Muscle of arm (tissue), 12 donors: ENCODE data around the gene RRN3. TPM values are rescaled to one million over a fixed set of nuclear protein-coding genes. Genes with fewer than 3 reads are reported as not detected.
A peak's percentile ranks its signal among the peaks of the same experiment; 100 is the strongest.
"Not testable (repeated sequence)": the region's sequence is repeated elsewhere in the genome, so short reads cannot be mapped to it uniquely, and the experiment has no call there.

Experiments used
- DNase-seq: peaks from one replicate; pipeline ENCODE4 v3.0.0-alpha.2; 2013
- polyA plus RNA-seq, 12 donors: library from polyadenylated mRNA; unstranded; fragments of 120-200 nt; gene quantifications; one replicate each; pipeline ENCODE4 v1.2.1, GENCODE V29; 2013; ENCODE audit not compliant: insufficient read length in 12 of 12

Gene RRN3
- polyA plus RNA-seq, 12 donors: 27.9 to 37.9 (median 33.8) TPM; not detected in 1

GRCh38 chr16:15127641-15128425 lies 33.8 kb upstream of the RRN3 start:
- not testable (repeated sequence) for DNase-seq

GRCh38 chr16:15100372-15100987 lies 6.4 kb upstream of the RRN3 start:
- not testable (repeated sequence) for DNase-seq

DNA sequence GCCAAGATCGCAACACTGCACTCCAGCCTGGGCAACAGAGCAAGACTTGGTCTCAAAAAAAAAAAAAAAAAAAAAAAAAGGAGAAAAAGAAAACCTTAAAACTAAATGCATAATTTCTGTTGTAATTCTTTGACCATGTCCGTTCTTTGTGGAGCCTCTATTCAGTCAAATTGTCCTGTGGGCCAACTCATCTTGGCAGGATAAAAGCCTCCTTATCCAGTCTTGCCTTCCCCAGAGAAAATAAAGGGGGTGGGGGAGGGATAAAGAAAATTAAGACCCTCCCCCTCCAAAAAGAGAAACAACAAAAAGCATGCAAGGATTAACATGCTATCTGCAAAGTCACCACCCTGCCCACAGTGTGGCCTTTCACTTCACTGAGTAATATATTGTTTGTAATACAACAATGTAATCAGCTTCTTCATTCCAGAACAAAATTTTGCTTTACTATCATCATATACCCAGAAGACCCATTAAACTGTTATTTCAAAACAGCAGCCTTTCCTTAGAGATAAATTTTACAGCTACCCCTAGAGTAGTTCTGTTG lies 5.4 kb upstream of the RRN3 start:
- not testable (repeated sequence) for DNase-seq

DNA sequence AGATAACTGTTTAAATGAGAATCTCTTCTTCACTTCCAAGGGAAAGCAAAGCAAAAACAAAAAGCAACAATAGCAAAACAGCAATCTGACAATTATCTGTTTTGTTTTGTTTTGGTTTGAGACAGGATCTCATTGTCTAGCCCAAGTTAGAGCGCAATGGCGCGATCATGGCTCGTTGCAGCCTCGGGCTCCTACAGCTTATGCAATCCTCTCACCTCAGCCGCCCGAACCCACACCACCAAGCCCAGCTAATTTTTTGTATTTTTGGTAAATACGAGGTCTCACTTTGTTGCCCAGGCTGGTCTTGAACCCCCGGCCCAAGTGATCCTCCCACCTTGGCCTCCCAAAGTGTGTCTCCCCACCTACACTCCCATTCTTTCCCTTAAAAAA lies 2.5 kb upstream of the RRN3 start:
- not testable (repeated sequence) for DNase-seq

- not testable (repeated sequence) for DNase-seq
Measured at GRCh38 chr16:15093571-15093954, 509 bp downstream of the RRN3 start.

- not testable (repeated sequence) for DNase-seq
Measured at GRCh38 chr16:15090663-15091269, 3.3 kb downstream of the RRN3 start.

DNA sequence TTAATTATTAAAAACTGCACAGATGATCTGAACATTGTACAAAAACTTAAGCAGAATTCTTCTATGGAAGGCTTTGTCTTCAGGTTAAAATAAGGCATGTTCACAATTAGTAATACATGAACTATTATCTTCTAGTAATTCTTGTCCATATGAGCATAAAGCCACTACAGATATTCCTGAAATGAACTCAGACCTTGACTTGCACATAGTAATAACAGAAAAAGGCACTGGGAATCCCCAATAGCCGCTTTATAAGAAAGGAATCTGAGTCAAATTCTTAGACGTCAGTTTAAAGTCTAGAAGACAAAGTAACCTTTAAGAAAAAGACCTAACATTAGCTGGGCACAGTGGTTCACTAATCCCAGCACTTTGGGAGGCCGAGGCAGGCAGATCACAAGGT lies 11.3 kb downstream of the RRN3 start:
- not testable (repeated sequence) for DNase-seq

- DNase-seq: not testable (repeated sequence)
Measured at GRCh38 chr16:15080883-15081282, 13.2 kb downstream of the RRN3 start.

DNA sequence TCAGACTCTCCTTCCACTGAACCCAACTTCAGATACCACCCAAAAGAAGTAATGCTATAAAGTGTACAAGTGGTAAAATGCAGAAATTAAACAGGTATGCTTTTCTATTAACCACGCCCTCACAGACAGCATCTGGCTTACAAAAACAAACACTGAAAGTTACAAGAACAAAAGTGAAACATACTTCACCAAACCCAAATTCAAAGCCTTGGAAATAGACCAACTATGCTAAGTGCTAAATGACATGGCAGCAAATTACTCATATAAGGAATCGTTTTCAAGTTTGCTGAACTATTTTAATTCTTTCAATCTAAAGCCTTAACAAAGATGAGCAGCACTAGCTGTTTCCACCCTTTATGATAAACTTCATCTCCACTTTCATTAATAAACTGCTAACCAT lies 17.9 kb downstream of the RRN3 start:
- not testable (repeated sequence) for DNase-seq

- no peak for DNase-seq
Measured at GRCh38 chr16:15073101-15073500, 21.0 kb downstream of the RRN3 start.

DNA sequence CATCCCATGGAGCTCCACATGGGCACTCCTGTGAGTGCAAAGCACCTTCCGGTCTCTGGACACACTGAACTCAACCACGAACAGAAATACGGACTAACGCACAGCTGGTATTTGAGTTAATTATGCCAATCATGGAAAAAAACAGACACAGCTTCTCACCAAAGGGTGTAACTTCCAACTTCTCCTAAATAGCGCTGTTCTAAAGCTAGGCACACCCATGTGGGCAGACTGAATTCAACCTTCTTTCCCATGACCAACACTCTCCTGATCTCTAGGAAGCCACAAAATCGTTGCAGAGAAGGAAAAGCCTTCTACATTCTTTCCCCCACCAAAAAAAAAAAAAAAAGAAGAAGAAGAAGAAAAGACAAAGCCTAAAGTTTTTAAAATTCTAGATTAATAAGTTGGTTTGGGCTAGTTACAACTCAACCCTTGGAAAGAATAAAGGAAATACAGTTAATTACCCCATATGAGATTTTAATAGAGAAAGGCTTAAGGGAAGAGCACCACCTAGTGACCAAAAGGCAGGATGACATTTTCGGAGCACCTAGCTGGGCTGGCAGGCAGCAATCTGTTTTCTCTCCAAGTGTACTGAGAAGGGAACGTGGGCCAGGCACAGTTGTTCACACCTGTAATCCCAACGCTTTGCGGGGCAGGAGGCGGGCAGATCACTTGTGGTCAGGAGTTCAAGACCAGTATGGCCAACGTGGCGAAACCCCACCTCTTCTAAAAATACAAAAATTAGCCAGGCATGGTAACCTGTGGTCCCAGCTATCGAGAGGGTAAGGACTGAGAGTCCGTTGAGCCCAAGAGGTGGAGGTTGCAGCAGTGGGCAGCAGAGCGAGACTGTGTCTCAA lies 21.9 kb downstream of the RRN3 start:
- not testable (repeated sequence) for DNase-seq

GRCh38 chr16:15071013-15071412 lies 23.1 kb downstream of the RRN3 start:
- not testable (repeated sequence) for DNase-seq

GRCh38 chr16:15066690-15067089 lies 27.4 kb downstream of the RRN3 start:
- not testable (repeated sequence) for DNase-seq

DNA sequence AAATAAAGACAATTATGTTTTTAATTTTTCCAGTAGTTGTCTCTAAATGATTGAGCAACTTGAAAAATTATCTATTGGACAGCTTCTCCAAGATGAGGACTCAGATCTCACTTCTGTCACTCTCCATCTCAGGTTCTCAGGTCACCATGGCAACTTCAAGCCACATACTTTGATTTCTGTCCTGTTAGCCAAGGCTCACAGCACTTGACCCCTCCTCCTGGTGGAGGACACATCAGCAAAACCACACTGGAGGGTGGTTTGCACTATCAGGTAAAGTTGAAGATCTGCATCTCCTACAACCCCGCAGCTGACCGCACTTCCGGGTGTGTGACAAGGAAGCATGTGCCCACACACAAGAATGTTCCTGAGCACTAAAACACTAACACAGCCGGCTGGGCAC lies 28.1 kb downstream of the RRN3 start:
- DNase-seq: not testable (repeated sequence)

DNA sequence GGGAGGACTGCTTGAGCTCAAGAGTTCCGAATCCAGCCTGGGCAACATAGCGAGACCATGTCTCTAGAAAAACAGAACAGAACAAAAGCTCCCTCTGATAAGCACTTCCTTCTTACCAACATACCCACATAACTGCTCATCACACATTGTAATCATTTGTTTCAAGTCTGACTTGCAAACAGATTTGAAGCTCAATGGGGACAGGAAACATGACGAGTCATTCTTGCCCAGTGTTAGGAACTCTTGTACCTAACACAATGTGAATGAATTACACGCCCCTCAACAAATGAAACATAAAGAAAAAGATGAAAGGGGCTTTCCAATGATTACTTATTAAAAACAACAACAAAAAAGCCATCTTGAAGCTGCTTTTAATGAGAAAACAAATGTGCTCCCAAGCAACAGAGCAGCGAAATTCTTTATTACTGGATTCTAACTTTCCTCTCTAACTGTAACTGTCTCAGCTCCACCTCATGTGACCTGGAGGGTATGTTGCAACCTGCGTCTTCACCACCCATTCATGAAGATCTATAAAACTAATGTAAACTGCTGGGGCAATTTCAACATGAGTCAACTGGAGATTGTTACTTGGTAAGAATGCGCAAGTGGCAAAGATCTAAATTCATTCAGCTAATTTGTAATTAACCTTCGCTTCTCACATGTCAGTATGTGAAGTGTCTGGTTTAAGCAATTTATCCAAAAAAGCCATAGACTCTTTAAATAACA lies 31.8 kb downstream of the RRN3 start:
- DNase-seq: not testable (repeated sequence)

DNA sequence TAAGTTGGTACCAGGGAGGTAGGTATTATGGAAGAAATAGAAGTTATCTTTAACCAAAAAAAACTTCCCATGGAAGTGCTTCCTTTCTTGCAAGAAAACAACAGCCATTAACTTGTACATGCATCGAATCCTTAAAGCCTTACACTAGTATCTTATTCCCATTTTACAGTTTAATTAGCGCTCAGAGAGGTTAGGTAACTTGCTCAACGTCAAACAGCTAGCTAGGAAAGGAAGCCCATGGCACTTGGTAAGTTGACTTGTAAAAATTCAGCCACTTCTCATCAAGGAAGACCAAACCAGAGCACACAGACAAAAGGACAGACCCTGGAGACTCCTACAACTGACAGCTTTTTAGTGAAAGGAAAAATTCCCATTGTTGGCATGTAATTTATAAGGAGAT lies 34.7 kb downstream of the RRN3 start:
- no peak for DNase-seq

DNA sequence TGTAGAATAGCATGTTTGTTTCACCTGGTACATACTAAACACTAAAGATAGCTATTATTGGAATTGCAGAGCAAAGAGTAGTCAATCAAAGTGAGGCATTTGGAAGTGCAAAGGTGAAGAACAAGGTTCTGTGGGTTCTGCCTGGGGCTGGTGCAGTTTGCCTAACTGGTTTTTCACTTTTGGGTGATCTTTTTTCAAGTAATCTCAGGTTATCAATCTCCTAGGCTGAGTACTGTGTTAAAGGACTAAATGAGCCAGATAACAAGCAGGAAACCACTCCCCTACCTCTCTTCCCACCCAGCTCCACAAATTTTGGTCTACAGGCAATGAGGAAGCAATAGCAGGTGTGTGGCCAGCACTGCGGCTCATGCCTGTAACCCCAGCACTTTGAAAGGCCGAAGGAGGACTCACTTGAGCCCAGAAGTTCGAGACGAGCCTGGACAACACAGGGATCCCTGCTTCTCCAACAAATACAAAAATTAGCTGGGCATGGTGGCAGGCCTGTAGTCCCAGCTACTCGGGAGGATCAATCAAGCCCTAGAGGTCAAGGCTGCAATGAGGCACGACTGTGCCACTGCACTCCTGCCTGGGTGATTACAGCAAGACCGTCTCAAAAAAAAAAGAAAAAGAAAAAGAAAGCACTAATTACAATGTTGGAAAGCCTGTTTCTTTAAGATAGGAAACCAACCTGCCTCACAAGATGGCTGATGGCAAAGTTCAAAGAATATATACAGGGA lies 36.2 kb downstream of the RRN3 start:
- DNase-seq: no peak

DNA sequence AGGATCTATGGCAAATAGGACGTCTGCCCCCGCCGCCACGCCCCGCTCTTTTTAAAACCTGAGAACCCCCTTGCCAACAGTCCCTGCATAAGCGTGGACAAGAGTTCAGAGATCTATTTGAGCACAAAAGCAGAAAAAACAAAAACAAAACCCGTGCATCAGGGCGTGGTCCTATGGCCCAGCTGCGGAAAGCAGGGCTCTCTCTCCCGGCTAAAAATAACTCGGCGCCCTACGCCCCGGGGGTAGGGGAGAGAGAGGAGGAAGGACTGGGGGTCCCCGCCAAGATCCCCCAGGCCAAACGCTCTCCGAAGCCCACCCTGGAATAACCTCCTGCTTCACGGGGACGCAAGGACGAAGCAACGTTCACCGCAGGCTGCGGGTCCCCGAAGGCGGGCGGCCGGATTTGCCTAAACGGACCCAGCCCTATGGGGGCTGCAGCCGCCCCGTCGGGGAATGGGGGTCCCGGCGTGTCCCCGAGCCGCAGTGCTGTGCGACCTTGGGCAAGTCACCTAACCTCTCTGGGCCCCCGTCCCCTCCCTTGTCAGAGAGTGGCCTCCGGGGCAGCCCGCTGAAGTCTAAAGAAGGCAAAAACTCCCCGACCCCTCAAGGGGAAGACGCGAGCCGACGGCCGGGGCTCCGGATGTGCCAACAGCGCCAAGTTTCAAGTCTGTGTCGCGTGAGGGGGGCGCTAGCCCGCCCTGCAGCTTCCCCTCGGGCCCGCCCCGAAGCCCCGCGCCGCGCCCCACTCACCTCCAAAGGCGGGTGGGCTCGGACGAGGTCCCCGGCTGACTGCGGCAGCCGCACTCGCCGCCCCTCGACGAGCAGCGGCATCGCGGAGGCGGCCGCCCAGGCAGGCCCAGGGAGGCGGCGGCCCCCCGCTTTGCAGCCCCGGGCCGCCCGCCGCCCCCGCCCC lies 38.7 kb downstream of the RRN3 start:
- peak; percentile 43 for DNase-seq
